GM13976 (cell line): ENCODE measurements around the gene ODF2L.

Source experiments
- DNase-seq: peaks from one replicate; pipeline ENCODE4 v3.0.0; 2012; ENCODE audit warnings: low spot score
- in situ Hi-C: fragments of 300-500 bp; cut with MboI; formaldehyde crosslinking; loops from one replicate; pipeline ENCODE4 v1.12.0; 2022; ENCODE audit warnings: low sequenced_read_pairs, mixed read lengths, inconsistent platforms; ENCODE audit not compliant: unreplicated experiment
- TF ChIP-seq, protein P1 (sequence below): IDR thresholded peaks from 2 replicates; pipeline ENCODE4 v1.5.1; 2012; ENCODE audit warnings: borderline replicate concordance, mild to moderate bottlenecking; ENCODE audit not compliant: insufficient read depth; ENCODE audit errors: extremely low read depth, missing control alignments, control extremely low read depth

The ODF2L gene

DNA sequence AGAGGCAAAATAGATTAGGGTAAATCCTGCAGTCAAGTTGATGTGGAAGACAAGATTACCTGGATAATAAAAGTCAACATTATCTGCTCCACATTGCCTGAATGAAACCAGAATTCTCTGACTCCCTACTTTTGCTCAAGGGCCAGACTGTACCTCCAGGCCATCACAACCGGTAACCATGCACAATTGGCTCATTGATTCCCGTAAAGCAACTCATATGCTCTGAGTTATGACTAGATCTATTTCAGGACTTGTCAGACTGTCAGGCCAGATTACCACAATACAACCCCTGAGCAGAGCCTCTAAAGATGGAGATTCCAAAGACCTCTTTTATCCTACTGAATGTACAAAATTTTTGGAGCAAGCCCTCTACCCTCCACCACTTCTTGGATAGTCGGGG, 90.4 kb downstream of the ODF2L start:
- in situ Hi-C loops, result no loop called here
- no peak for DNase-seq
- TF ChIP-seq, protein P1, sequence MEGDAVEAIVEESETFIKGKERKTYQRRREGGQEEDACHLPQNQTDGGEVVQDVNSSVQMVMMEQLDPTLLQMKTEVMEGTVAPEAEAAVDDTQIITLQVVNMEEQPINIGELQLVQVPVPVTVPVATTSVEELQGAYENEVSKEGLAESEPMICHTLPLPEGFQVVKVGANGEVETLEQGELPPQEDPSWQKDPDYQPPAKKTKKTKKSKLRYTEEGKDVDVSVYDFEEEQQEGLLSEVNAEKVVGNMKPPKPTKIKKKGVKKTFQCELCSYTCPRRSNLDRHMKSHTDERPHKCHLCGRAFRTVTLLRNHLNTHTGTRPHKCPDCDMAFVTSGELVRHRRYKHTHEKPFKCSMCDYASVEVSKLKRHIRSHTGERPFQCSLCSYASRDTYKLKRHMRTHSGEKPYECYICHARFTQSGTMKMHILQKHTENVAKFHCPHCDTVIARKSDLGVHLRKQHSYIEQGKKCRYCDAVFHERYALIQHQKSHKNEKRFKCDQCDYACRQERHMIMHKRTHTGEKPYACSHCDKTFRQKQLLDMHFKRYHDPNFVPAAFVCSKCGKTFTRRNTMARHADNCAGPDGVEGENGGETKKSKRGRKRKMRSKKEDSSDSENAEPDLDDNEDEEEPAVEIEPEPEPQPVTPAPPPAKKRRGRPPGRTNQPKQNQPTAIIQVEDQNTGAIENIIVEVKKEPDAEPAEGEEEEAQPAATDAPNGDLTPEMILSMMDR, result no peak

DNA sequence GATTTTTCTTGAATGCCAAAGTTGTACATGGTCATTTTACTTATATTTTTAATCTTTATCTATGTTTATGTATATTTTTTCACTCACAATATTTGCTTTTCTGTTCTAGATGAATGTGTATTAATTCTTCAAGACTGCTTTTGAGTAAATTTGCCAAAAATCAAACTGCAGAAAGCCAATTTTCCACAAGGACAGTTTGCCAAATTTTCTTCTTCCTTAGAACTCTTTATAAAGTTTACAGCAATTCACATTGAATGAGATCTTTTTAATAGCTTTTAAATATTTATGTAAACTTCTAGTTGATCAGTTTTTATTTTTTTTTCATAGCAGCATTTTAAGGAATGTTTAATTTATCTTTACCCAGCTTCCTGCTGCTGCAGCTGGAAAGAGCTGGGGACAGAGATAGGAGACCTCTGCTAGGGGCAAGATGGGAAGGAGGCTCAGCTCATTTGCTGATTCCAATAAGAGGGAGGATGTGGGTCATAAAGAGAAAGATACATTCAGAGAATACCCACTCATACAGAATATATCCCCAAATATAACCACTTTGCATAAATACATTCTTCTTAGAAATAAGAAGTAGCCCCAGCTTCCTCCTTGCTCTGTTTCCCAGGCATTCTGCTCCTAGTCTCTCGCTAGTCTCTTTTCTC, 93.0 kb downstream of the ODF2L start:
- TF ChIP-seq, protein P1, result no peak
- no peak for DNase-seq
- in situ Hi-C loops, result no loop called here
